ENCODE measurements around the gene AMFR. TPM values are rescaled to one million over a fixed set of nuclear protein-coding genes. Genes with fewer than 3 reads are reported as not detected.

The AMFR gene
- total and polyA plus RNA-seq, 10 donors = 48.1 to 249 (median 99.3) TPM

DNA sequence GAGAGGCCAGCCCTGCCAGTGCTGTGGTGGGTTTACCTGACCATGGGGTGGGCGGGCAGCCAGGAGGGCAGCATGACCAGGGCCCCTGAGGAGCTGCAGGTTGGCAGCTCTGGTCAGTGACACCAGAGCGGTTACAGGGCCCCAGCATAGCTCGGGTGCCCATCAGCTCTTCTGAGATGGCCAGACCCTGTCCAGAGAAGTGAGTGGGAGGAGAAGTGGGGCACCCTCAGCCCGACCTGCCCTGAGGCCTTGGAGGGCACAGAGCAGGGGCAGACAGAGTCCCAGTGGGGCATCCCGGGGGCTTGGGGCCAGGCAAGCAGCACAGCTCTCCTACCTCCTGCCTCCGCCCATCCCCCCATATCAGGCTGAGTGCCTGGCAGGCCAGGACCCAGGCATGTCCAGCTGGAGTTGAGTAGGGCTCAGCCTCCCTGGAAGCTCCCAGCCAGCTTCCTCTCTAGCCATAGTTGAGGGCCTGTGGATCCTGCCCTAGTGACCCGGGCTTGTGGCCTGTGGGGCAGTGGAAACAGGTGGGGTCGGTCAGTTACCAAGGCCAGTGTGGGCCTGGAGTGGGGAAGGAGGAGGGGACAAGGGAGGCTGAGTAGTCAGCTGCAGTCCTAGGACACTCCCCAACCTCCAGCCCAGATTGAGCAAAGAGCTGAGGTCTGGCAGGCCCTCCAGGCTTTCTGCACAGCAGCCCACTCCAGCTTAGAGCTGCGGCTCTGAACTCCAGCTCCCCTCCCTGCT, 83.5 kb downstream of the AMFR start:
- Histone ChIP-seq H3K36me3 (no peaks in the 10 kb centered on the region), H3K4me1 (no peaks in the 10 kb centered on the region), H3K27ac (no peak overlapping the region), H3K4me3 (no peak overlapping the region), H3K27me3 (replicated peaks in 1 of 7) (no peaks in the 10 kb centered on the region), H3K9me3 (no peaks in the 10 kb centered on the region)
- TF ChIP-seq, protein P1, sequence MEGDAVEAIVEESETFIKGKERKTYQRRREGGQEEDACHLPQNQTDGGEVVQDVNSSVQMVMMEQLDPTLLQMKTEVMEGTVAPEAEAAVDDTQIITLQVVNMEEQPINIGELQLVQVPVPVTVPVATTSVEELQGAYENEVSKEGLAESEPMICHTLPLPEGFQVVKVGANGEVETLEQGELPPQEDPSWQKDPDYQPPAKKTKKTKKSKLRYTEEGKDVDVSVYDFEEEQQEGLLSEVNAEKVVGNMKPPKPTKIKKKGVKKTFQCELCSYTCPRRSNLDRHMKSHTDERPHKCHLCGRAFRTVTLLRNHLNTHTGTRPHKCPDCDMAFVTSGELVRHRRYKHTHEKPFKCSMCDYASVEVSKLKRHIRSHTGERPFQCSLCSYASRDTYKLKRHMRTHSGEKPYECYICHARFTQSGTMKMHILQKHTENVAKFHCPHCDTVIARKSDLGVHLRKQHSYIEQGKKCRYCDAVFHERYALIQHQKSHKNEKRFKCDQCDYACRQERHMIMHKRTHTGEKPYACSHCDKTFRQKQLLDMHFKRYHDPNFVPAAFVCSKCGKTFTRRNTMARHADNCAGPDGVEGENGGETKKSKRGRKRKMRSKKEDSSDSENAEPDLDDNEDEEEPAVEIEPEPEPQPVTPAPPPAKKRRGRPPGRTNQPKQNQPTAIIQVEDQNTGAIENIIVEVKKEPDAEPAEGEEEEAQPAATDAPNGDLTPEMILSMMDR (IDR thresholded peaks at IDR 0.05 in 8 of 11, conservative IDR thresholded peaks at IDR 0.05 in 3 of 11) = no peak
- intact Hi-C loops (cut with DNase I; ENCODE audit: low total_unique reads) = no loop called here
- 76 to 98% (median 79%) methylated on average over 6 to 9 of the region's 9 CpGs for WGBS, 5 donors
- DNase-seq = no peak

GRCh38 chr16:56340864-56341365, 84.4 kb downstream of the AMFR start:
- WGBS, 5 donors = 85 to 88% (median 87%) methylated on average over 15 to 17 of the region's 17 CpGs

DNA sequence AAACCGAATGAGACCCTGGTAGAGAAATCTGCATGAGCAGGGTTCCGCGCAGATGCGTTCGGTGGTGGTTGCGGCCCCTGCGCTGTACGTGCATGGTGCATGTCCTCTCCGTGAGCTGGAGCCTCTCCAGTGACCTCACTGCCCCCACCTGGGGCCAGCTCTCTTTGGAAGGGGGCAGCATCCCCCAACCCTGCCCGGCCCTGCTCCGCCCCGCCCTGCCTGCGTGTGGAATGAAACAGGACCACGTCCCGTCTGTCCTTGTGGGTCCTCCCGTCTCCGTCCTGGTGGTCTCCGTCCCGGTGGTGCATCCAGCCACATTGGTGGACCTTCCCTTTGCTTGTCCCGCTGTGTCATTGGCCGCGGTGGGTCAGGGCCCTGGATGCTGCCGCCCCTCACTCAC, 84.9 kb downstream of the AMFR start:
- intact Hi-C loops (cut with DNase I; ENCODE audit: low total_unique reads) = no loop called here
- no peaks in the 10 kb centered on the region for H3K4me1 ChIP-seq
- no peaks in the 10 kb centered on the region for H3K27me3 ChIP-seq (replicated peaks in 1 of 7)
- no peak for DNase-seq
- TF ChIP-seq POLR2A (IDR thresholded peaks at IDR 0.05) (no peak), POLR2AphosphoS5 (IDR thresholded peaks at IDR 0.05) (no peak)
- TF ChIP-seq, protein P1 (IDR thresholded peaks at IDR 0.05 in 8 of 11, conservative IDR thresholded peaks at IDR 0.05 in 3 of 11) = no peak
- H3K4me3 ChIP-seq = no peak overlapping the region
- no peaks in the 10 kb centered on the region for H3K9me3 ChIP-seq
- H3K27ac ChIP-seq = no peak overlapping the region
- no peaks in the 10 kb centered on the region for H3K36me3 ChIP-seq
- 93 to 97% (median 95%) methylated on average over 22 to 23 of the region's 23 CpGs for WGBS, 5 donors

More at GRCh38 chr16:56340864-56341365, 84.4 kb downstream of the AMFR start:
- Histone ChIP-seq H3K27me3 (replicated peaks in 1 of 7) (no peaks in the 10 kb centered on the region), H3K4me3 (no peak overlapping the region), H3K27ac (no peak overlapping the region), H3K9me3 (no peaks in the 10 kb centered on the region), H3K4me1 (no peaks in the 10 kb centered on the region), H3K36me3 (no peaks in the 10 kb centered on the region)
- TF ChIP-seq POLR2AphosphoS5 (IDR thresholded peaks at IDR 0.05) (no peak), POLR2A (IDR thresholded peaks at IDR 0.05) (no peak)
- TF ChIP-seq, protein P1 (IDR thresholded peaks at IDR 0.05 in 8 of 11, conservative IDR thresholded peaks at IDR 0.05 in 3 of 11) = no peak
- DNase-seq = no peak
- intact Hi-C loops (cut with DNase I; ENCODE audit: low total_unique reads) = no loop called here

GRCh38 chr16:56339431-56340195, 85.7 kb downstream of the AMFR start:
- Histone ChIP-seq H3K36me3 (no peaks in the 10 kb centered on the region), H3K27me3 (replicated peaks in 1 of 7) (no peaks in the 10 kb centered on the region), H3K9me3 (no peaks in the 10 kb centered on the region), H3K27ac (no peak overlapping the region), H3K4me1 (no peaks in the 10 kb centered on the region), H3K4me3 (no peak overlapping the region)
- WGBS, 5 donors = 90 to 93% (median 92%) methylated on average over 13 to 17 of the region's 17 CpGs
- intact Hi-C loops (cut with DNase I; ENCODE audit: low total_unique reads) = no loop called here
- DNase-seq = no peak
- TF ChIP-seq POLR2AphosphoS5 (IDR thresholded peaks at IDR 0.05) = no peak

Data from spleen (tissue), 11 donors.